VCaP (cell line): ENCODE results near the gene EPHA1.

Experiments used
- H3K27ac ChIP-seq: fragments of 450-650 bp; 2 replicates; pipeline ENCODE4 v1.5.1; 2017
- TF ChIP-seq, protein P1 (sequence below): fragments of 450-650 bp; conservative IDR thresholded peaks from 2 replicates; pipeline ENCODE4 v1.5.1; 2017; ENCODE audit warnings: mild to moderate bottlenecking, moderate library complexity

The EPHA1 gene

DNA sequence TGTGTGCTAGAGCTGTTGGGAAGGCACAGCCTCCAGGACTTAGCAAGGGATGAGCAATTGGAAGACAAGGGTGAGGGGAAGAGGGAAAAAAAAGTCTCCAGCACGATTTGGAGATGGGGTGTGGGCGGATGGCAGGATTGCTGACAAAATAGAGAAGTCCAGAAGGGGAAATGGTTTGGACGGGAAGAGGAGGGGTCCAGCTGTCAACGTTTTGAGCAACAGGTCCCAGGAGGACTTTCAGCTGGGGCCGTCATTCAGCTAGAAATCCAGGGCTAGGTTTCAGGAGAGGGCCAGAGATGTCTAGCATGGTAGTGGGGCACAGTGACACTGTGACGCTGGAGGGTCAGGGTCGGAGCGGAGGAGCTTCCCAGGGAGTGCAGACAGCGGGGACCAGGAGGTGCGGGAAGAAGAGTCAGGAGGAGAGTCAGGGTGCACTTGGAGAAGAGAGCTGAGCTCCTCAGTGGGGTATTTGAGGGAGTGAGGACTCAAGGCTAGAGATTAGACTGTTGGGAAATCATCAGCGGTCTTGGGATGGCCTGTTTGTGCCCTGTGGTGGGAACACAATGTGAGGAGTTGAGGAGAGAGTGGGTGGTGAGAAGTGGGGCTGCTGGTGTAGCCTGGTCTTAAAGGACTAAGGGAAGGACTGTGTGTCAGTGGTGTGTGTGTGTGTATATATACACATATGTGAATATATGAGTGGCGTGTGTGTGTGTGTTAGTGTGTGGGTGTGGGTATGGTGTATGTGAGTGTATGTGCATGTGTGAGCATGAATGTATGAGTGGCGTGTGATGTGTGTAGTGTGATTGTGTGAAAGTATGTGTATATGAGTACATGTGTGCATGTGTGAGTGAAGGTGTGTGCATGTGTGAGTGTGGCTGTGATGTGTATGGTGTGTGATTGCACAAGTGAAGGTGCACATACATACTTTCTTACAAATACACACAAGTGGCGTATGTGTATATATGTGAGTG, 23.7 kb downstream of the EPHA1 start:
- TF ChIP-seq, protein P1, sequence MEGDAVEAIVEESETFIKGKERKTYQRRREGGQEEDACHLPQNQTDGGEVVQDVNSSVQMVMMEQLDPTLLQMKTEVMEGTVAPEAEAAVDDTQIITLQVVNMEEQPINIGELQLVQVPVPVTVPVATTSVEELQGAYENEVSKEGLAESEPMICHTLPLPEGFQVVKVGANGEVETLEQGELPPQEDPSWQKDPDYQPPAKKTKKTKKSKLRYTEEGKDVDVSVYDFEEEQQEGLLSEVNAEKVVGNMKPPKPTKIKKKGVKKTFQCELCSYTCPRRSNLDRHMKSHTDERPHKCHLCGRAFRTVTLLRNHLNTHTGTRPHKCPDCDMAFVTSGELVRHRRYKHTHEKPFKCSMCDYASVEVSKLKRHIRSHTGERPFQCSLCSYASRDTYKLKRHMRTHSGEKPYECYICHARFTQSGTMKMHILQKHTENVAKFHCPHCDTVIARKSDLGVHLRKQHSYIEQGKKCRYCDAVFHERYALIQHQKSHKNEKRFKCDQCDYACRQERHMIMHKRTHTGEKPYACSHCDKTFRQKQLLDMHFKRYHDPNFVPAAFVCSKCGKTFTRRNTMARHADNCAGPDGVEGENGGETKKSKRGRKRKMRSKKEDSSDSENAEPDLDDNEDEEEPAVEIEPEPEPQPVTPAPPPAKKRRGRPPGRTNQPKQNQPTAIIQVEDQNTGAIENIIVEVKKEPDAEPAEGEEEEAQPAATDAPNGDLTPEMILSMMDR = no peak
- no peak overlapping the region for H3K27ac ChIP-seq

DNA sequence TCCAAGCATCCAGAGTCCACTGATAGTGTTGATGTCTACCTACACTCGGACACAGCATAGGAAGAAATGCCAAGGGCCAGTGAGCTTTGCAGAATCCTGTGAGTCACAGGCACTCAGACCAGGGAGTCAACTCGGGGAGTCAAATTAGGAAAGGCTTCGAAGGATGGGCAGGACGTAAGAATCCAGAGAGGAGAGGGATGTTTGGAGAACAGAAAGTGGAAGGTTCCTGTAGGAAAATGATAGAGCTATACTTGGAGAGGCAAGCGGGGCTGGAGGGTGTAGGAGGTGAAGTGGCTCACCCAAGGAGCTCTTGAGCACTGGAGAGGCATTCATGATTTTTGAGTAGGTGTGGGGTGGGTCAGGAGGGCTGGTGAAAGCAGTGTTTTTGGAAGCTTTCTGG, 24.5 kb downstream of the EPHA1 start:
- H3K27ac ChIP-seq = no peak overlapping the region
- TF ChIP-seq, protein P1 = no peak

DNA sequence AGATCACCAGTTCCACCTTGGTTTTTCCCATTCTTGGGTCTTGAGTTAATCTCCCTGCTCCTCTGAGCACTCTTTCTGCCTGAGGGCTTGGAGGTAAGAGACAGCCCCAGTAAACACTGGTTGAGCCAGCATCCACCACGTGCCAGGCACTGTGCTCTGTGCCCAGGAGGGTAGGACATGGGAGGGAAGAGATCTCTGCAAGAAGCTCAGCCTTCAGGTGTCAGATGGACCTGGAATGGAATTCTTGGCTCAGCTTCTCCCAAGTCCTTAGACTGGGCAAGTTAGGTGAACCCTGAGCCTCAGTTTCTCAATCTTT, 25.1 kb downstream of the EPHA1 start:
- H3K27ac ChIP-seq = no peak overlapping the region
- TF ChIP-seq, protein P1 = no peak

DNA sequence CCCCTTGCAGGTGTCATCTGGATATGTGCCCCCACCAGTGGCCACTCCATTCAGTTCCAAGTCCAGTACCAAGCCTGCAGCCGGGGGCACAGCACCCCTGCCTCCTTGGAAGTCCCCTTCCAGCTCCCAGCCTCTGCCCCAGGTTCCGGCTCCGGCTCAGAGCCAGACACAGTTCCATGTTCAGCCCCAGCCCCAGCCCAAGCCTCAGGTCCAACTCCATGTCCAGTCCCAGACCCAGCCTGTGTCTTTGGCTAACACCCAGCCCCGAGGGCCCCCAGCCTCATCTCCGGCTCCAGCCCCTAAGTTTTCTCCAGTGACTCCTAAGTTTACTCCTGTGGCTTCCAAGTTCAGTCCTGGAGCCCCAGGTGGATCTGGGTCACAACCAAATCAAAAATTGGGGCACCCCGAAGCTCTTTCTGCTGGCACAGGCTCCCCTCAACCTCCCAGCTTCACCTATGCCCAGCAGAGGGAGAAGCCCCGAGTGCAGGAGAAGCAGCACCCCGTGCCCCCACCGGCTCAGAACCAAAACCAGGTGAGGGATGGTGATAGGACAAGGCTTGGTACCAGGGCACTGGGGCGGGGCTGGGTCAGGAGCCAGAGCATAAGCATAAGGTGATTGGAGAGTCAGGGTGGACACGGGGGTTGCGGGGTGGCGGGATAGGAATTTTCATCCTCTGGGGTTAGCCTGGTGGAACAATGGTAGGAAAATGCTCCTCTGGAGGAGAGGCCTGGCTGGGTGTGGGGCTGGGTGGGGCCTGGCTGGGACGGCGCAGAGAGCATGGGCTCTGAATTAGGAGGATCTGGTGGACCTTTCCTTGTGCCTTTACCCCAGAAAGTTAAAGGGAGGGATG, 25.6 kb downstream of the EPHA1 start:
- TF ChIP-seq, protein P1 = no peak
- no peak overlapping the region for H3K27ac ChIP-seq

DNA sequence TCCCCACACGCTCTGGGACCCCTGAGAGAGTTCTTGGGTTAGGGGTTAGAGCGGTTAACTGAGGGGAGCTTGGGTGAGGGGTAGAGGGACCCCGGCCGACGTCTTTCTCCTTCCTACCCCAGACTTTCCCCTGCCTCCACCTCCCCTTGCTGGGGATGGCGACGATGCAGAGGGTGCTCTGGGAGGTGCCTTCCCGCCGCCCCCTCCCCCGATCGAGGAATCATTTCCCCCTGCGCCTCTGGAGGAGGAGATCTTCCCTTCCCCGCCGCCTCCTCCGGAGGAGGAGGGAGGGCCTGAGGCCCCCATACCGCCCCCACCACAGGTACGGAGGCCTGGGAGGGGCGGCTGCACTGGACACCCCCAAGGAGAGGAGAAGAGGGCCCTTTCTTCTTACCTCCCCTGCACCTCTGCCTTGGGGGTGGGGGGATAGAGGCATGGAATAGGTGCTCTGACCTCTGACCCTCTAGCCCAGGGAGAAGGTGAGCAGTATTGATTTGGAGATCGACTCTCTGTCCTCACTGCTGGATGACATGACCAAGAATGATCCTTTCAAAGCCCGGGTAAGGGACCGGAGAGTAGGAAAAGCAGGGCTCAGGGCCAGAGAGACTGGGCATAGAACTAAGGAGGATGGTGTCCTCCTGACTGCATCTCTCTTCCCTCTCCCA, 26.4 kb downstream of the EPHA1 start:
- TF ChIP-seq, protein P1 = no peak
- H3K27ac ChIP-seq = peak overlapping the region; percentile 88; the same call in 1 of the 2 replicates

DNA sequence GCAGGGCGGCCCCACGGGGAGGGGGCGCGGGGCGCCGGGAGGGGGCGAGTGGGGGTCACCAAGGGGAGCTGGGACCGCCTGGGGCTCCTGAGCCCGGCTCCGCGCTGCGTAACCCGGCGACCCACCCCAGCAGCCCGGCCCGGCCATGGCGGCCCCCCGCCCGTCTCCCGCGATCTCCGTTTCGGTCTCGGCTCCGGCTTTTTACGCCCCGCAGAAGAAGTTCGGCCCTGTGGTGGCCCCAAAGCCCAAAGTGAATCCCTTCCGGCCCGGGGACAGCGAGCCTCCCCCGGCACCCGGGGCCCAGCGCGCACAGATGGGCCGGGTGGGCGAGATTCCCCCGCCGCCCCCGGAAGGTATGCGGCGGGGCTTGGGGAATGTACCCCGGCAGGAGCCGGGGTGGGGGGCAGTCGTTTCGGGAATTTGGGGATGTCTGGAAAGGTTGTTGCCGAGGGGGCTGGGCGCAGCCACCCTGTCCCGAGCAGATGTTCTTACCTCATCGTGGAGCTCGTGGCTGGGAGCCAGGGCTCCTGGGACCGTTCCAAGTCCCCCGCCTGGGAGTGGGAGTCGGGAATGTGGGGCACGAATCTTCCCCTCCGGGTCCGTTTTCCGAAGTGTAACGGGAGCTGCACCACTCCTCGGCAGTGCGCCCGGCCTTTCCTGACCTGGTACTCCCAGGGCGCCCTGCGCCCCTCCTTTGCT, 27.1 kb downstream of the EPHA1 start:
- H3K27ac ChIP-seq = peak overlapping the region; percentile 88
- TF ChIP-seq, protein P1 = no peak
